Type B pancreatic cell (in vitro differentiated cells): Measurements from ENCODE around the gene SOX12. TPM values are rescaled to one million over a fixed set of nuclear protein-coding genes. Genes with fewer than 3 reads are reported as not detected.
"Not testable (repeated sequence)": the region's sequence is repeated elsewhere in the genome, so short reads cannot be mapped to it uniquely, and the experiment has no call there.

Experiments
- DNase-seq: peaks from one replicate; pipeline ENCODE4 v3.0.0; 2021; ENCODE audit warnings: mixed read lengths; ENCODE audit not compliant: unreplicated experiment; ENCODE audit errors: extremely low spot score
- H3K27ac Mint-ChIP-seq: 2 replicates; pipeline ENCODE4 v1.8.0; 2021; ENCODE audit warnings: mild to moderate bottlenecking, mixed read lengths
- H3K27me3 Mint-ChIP-seq: 2 replicates; pipeline ENCODE4 v1.8.0; 2021; ENCODE audit warnings: mixed read lengths
- H3K36me3 Mint-ChIP-seq: 2 replicates; pipeline ENCODE4 v1.8.0; 2021; ENCODE audit warnings: mixed read lengths
- H3K4me1 Mint-ChIP-seq: one replicate; pipeline ENCODE4 v1.8.0; 2021; ENCODE audit warnings: mixed read lengths; ENCODE audit not compliant: unreplicated experiment
- H3K4me3 Mint-ChIP-seq: 2 replicates; pipeline ENCODE4 v1.8.0; 2021; ENCODE audit warnings: mild to moderate bottlenecking, mixed read lengths
- H3K9me3 Mint-ChIP-seq: 2 replicates; pipeline ENCODE4 v1.8.0; 2021; ENCODE audit warnings: mixed read lengths
- CTCF ChIP-seq: fragments of 200-600 bp; sonication (generic); conservative IDR thresholded peaks from 2 replicates; pipeline ENCODE4 v1.5.0; 2021; ENCODE audit warnings: antibody characterized with exemption, mild to moderate bottlenecking
- total RNA-seq: library from RNA; stranded (reverse); gene quantifications from 2 replicates; pipeline ENCODE4 v1.2.1, GENCODE V29; 2021; ENCODE audit warnings: low replicate concordance

Gene SOX12
- total RNA-seq, 1 donor from 2014 or later = 52.7 TPM

- H3K36me3 Mint-ChIP-seq = no peaks in the 10 kb centered on the region
- no peak overlapping the region for H3K4me3 Mint-ChIP-seq
- no peak overlapping the region for H3K27ac Mint-ChIP-seq
- peaks cover 5% of the 10 kb centered on the region for H3K4me1 Mint-ChIP-seq
- no peak for TF ChIP-seq CTCF
- peaks cover 4% of the 10 kb centered on the region for H3K27me3 Mint-ChIP-seq
- no peak for DNase-seq
- H3K9me3 Mint-ChIP-seq = no peaks in the 10 kb centered on the region
These were observed 50.7 kb downstream of the SOX12 start for GRCh38 chr20:376089-376488.

GRCh38 chr20:376750-377149 is 51.4 kb downstream of the SOX12 start:
- Mint-ChIP-seq H3K27ac (no peak overlapping the region), H3K4me3 (no peak overlapping the region), H3K9me3 (no peaks in the 10 kb centered on the region), H3K4me1 (peaks cover 5% of the 10 kb centered on the region), H3K36me3 (no peaks in the 10 kb centered on the region), H3K27me3 (peaks cover 4% of the 10 kb centered on the region)
- DNase-seq = no peak
- TF ChIP-seq CTCF = no peak

- not testable (repeated sequence) for H3K27me3 Mint-ChIP-seq, H3K4me3 Mint-ChIP-seq, H3K4me1 Mint-ChIP-seq, H3K9me3 Mint-ChIP-seq, DNase-seq, H3K36me3 Mint-ChIP-seq
- H3K27ac Mint-ChIP-seq = peak overlapping the region; percentile 4
These were observed 52.2 kb downstream of the SOX12 start for GRCh38 chr20:377578-377977.

DNA sequence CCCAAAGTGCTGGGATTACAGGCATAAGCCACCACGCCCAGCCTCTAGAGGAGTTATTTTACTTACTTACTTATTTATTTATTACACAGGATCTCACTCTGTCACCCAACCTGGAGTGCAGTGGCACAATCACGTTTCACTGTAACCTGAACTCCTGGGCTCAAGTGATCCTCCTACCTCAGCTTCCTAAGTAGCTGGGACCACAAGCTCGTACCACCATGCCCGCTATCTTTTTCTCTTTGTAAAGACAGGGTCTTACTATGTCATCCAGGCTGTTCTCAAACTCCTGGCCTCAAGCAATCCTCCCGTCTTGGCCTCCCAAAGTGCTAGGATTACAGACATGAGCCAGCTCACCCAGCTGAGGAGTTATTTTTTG is 53.6 kb downstream of the SOX12 start:
- H3K36me3 Mint-ChIP-seq = no peaks in the 10 kb centered on the region

More for the DNA sequence above, 53.6 kb downstream of the SOX12 start:
- H3K9me3 Mint-ChIP-seq = no peaks in the 10 kb centered on the region
- no peak for DNase-seq
- H3K4me3 Mint-ChIP-seq = no peak overlapping the region
- H3K27me3 Mint-ChIP-seq = peaks cover 19% of the 10 kb centered on the region
- H3K27ac Mint-ChIP-seq = no peak overlapping the region
- TF ChIP-seq CTCF = no peak
- H3K4me1 Mint-ChIP-seq = peaks cover 4% of the 10 kb centered on the region

Other genes starting within 250 kb of the SOX12 start
- gene DEFB125, start 237.9 kb upstream of the SOX12 start, total RNA-seq = not detected in 2 replicates
- not detected in 2 replicates for gene DEFB126, start 183.0 kb upstream of the SOX12 start, total RNA-seq
- gene DEFB127, start 168.1 kb upstream of the SOX12 start, total RNA-seq = not detected in 2 replicates
- gene DEFB128, start 135.8 kb upstream of the SOX12 start, total RNA-seq = not detected in 2 replicates
- gene DEFB129, start 98.3 kb upstream of the SOX12 start, total RNA-seq = not detected in 2 replicates
- gene DEFB132, start 67.8 kb upstream of the SOX12 start, total RNA-seq = not detected in 2 replicates
- 12.6 and 27.0 TPM in 2 replicates for gene C20orf96, start 34.8 kb upstream of the SOX12 start, total RNA-seq
- gene ZCCHC3, start 28.0 kb upstream of the SOX12 start, total RNA-seq = 28.9 and 40.5 TPM in 2 replicates
- gene NRSN2, start 21.6 kb downstream of the SOX12 start, total RNA-seq = 33.8 and 43.0 TPM in 2 replicates
- gene TRIB3, start 55.2 kb downstream of the SOX12 start, total RNA-seq = 8.3 and 17.0 TPM in 2 replicates
- 81.3 and 84.9 TPM in 2 replicates for gene RBCK1, start 82.7 kb downstream of the SOX12 start, total RNA-seq
- 31.8 and 33.2 TPM in 2 replicates for gene TBC1D20, start 137.0 kb downstream of the SOX12 start, total RNA-seq
- 138 and 151 TPM in 2 replicates for gene CSNK2A1, start 218.2 kb downstream of the SOX12 start, total RNA-seq